GM19452 (cell line): ENCODE data around the gene PRKCZ.

Source experiments
- ATAC-seq: cut with Tn5 transposase; IDR thresholded peaks from one replicate; pipeline ENCODE4 v1.9.1; 2021; ENCODE audit not compliant: unreplicated experiment

Gene PRKCZ

GRCh38 chr1:2151911-2152310 is 101.7 kb downstream of the PRKCZ start:
- no peak for ATAC-seq

DNA sequence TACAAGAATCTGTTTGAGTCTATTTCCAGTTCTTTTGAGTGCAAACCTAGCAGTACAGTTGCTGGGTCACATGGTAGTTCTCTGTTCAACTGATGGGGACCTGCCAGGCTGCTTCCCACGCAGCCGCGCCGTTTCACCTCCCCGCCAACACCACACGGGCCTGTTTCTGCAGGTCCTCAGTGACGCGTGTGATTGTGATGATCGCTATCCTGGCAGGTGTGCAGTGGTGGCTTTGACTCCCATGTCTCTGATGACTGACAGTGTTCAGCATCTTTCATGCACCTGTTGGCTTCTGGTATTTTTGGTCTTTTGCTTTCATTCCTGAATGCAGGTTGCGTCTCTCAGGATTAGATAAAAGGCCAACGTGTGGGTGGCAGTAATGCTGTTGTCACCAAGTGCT is 102.7 kb downstream of the PRKCZ start:
- no peak for ATAC-seq

DNA sequence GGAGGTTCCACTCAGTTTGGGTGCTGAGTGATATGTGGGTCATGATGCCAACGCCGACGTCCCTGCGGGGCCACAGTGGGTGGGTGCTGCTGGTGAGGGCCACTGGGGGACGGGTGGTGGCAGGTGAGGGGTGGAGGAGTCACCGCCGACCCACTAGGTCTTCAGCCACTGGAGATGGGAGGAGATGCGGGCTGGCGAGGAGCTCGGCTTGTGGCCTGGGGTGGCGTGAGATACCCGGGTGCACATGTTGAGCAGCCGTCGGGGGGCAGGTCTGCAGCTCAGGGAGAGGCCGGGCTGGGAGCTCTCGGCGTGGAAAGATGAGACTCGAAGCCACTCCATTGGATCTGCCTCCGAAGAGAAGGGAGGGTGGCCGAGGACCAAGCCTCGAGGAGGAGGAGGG is 103.8 kb downstream of the PRKCZ start:
- ATAC-seq, result no peak

DNA sequence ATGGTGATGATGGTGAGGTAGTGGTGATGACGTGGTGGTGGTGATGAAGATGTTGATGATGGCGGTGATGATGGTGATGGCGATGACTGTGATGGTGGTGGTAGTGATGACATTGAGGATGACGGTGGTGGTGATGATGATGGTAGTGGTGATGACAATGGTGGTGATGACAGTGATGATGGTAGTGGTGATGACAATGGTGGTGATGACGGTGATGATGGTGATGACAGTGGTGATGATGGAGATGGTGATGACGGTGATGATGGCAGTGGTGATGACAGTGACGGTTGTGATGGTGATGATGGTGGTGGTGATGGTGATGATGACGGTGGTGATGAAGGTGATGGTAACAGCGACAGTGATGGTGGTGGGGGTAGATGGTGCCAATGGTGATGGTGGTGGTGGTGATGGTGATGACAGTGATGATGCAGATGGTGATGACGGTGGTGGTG is 105.0 kb downstream of the PRKCZ start:
- no peak for ATAC-seq

DNA sequence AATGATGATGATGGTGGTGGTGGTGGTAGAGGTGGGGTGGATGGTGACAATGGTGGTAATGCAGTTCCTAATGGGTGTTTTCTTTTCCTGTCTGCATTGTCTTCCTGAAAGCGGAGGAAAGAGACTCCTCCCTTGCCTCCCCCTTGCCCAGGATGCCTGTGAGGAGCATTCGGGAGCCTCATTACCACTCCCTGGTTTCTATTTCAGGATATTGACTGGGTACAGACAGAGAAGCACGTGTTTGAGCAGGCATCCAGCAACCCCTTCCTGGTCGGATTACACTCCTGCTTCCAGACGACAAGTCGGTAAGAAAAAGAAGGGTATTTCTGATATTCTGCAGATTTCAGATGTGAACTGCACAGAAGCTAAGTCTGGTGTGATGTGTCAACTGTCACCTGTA is 105.6 kb downstream of the PRKCZ start:
- ATAC-seq, result no peak

DNA sequence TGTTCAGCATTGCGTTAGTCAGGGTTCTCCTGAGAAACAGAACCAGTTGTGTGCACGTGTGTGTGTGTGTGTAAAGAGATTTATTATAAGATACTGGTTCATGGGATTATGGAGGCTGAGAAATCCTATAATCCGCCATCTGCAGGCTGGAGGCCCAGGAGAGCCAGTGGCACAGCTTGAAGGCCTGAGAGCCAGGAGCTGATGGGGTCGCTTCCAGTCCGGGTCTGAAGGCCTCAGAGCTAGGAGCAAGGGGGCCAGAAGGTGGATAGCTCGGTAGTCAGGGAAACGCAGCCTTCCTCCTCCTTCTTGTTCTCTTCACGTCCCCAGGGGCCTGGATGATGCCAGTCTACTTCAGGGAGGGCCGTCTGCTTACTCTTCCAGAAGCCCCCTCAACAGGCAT is 106.7 kb downstream of the PRKCZ start:
- ATAC-seq, result no peak

DNA sequence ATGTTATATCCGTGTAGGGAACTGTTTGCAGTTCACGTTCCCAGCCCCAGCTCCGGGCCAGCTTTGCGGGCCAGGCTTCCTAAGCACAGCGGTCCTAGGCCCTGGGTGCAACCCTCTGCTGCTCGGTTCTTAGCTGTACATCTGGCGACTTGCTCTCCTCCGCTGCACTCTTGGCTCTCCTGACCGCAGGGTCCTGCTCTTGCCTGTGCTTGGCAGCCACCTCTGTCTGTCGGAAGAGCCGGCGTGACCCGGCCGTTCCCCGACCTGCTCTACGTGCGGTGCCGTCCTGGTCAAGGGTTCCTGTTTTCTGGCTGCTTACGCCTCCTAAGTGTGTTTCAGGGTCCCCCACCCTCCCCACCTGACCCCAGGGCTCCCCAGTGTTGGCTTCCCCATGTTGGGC is 107.6 kb downstream of the PRKCZ start:
- ATAC-seq, result no peak

DNA sequence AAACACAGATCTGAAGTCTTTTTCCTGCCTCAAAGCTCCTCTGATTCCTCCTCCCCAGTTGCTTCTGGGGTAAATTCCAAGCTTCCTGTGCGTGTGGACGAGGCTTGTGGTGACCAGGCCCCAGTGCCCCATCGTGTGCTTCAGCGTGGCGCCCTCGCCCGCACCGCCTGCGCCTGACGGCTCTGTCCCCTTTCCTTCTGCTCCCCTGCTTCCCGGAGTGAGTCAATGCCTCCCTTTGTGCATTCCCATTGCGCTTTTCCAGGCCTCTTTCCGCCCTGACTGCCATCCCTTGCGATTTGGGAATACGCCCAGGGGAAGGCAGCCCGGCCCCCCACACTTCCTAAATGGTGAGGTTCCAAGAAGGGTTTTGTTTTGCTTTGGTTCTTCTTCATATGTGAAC is 108.1 kb downstream of the PRKCZ start:
- no peak for ATAC-seq

GRCh38 chr1:2159124-2159523 is 108.9 kb downstream of the PRKCZ start:
- ATAC-seq, result no peak

DNA sequence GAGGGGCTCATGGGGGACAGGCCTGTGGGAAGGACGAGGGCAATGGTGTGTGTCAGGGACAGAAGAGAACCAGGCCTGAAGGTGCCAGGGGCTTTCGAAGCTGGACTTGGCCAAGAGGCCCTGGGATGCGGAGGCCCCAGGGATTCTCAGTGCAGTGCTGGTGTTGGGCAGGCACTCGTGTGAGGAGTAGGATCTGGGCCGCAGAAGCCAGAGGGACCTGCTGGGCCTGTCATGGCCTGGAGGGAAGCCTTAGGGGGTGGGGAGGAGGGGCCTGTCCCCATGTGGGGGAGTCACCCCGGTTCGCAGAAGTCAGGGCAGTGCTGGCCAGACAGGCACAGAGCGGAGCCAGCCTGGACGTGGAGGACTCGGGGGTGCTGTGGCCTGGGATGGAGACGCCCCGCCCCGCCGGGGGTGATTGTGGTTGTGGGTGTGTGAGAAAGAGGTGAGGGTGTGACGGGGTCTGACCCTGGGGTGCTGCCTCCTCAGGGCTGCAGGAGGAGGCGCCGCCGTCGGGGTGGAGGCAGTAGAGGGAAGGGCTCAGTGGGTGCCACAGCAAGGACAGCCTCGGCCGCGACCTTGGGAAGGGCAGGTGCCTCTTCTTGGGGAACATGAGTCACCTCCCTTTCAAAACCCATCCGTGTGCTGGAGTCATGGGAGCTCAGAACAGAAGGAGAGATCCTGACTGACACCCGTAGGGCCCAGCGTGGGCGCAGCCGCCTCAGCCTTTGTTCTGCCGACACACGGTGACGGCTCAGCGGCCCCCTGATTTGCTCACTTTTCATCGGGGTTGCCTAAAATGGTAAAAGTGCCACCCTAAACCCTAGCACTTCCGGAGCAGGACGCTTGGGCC is 110.5 kb downstream of the PRKCZ start:
- ATAC-seq, result no peak

DNA sequence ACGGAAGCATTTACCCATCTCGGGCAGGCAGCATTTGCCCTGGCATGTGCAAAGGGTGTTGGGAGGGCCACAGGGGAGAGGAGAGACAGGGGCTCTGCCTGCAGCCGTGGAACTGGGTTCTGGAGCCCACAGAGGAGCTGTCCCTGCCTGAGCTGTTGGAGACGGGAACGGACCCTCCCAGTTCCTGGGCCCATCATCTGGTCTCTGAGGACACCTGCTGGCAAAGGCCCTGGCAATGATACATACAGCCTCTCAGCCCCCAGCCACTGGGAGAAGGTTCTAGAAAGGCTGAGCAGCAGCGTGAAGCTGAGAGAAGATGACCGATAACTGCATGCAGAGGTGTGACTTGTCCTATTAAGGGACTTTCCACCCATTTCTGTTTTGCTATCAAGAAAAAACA is 113.0 kb downstream of the PRKCZ start:
- ATAC-seq, result no peak

- ATAC-seq, result no peak
These were observed 115.4 kb downstream of the PRKCZ start for GRCh38 chr1:2165646-2166045.

GRCh38 chr1:2166254-2166653 is 116.0 kb downstream of the PRKCZ start:
- ATAC-seq, result no peak

DNA sequence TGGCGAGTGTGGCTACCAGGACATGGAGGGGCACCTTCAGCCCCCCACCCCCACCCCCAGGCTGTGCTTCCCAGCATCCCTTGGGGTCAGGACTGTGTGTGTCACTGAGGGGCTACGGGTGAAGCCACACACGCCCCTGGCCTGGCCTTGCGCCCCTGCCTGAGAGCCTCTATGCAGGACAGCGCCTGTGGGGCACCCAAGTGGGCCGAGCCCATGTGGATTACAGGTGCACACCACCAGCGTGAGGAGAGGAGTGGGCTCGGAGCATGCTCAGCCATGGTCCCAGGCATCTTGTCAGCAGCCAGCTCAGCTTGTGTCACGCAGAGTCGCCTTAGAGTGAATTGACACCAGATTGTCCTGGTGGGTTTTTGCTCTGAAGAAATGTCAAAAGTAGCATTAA is 116.5 kb downstream of the PRKCZ start:
- ATAC-seq, result no peak

GRCh38 chr1:2168090-2168489 is 117.9 kb downstream of the PRKCZ start:
- ATAC-seq, result no peak

DNA sequence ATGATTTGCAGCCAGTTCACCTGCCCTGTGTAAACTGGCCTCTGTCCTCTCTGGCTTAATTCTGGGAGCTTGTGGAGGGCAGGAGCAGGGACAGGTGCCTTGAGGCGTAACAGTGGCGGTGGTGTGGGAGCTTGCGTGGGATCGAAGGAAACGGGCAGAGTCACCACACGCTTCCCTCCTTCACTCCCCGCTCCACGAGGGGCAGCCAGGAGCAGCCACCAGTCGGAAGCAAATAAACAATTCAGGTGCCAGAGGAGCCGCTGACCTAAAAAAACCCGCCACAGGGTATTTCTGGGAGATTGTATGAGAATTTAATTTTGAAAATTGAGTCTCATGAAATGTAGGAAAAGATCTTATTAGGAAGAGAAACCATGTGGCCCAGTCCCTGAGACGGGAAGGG is 118.3 kb downstream of the PRKCZ start:
- ATAC-seq, result no peak

DNA sequence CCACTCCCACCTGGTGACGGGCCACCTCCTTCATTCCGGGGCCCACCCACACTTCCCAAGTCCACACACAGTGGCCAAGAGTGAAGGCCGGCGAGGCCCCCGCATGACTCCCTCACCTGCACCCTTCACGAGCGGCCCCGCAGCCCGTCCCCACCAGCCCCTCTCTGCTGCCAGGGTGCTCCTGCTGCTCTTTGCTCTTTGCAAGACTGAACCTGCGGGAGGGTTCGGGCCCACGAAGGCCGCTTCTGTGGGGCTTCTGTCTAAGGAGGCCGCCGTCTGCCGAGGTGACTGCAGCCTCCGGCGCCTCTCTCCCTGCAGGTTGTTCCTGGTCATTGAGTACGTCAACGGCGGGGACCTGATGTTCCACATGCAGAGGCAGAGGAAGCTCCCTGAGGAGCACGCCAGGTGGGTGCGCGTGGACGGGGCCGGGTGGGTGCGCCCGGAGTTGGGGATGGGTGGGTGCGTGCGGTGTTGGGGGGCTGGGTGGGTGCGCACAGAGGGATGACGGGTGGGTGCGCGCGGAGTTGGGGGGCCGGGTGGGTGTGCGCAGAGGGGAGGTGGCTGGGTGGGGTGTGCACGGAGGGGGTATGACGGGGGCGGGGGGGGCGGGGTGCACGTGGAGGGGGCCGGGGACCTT is 119.1 kb downstream of the PRKCZ start:
- ATAC-seq, result no peak

GRCh38 chr1:2170211-2170610 is 120.0 kb downstream of the PRKCZ start:
- no peak for ATAC-seq

- ATAC-seq, result no peak
These were observed 121.8 kb downstream of the PRKCZ start for GRCh38 chr1:2172012-2172411.

DNA sequence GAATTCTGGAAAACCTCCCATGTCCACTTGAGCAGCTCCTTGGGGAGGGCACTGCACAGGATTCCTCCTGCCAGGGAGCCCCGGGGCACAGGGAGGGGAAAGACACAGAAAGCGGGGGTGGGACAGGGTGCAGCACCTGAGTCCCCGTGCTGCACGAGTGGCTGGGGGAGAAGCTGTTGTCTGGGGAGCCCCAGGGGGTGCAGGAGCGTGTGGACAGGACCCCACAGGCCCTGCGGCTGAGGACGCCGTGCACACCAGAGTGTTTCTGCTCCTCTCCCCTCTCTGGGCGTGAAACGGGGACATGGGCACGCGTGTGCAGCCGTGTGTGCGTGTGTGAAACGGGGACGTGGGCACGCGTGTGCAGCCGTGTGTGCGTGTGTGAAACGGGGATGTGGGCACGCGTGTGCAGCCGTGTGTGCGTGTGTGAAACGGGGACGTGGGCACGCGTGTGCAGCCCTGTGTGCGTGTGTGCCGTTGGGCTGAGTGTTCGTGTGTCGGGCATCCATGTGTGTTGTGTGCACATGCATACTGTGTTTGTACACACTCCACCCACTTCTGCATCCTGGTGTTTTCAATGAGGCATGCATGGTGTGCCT is 122.4 kb downstream of the PRKCZ start:
- ATAC-seq, result no peak

DNA sequence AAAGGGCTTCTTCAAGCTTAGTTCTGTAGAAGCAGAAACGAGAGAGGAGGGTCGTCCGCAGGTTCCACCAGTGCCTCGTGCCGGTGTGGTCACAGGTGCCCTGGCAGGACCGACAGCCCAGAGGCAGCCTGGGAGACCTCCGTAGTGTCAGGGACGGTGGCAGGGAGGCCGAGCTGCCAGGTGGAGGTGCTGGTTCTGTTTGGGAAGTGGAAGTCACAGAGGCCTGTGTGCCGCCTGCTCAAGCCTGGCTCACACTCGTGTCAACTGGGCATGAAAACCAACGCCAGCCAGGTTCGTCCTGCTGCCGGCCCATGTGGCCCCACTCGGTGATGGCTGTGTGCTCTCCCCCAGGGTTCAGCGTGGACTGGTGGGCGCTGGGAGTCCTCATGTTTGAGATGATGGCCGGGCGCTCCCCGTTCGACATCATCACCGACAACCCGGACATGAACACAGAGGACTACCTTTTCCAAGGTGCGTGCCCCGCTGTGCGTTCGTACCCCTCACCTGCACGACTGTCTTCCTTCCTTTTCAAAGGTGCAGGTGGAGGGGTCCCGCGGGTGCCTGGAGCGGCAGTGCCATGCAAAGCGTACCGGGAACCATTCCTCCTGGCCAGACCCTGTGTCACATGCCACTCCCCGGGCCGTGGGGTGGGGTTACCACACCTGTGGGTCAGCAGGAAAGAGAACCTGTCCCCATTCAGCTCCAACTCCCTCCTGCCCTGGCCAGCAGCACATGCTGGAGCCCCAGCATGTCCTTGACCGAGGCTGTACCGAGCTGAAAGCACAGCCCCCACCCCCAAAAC is 123.5 kb downstream of the PRKCZ start:
- no peak for ATAC-seq
